Osteoblast (primary cell): ENCODE data around the gene RHOF. TPM values are rescaled to one million over a fixed set of nuclear protein-coding genes. Genes with fewer than 3 reads are reported as not detected.
"Not testable (repeated sequence)": the region's sequence is repeated elsewhere in the genome, so short reads cannot be mapped to it uniquely, and the experiment has no call there.

Experiments used
- DNase-seq: peaks from one replicate; pipeline ENCODE4 v3.0.0; 2011; ENCODE audit warnings: low spot score, mixed read lengths; ENCODE audit not compliant: insufficient read length; ENCODE audit errors: missing footprints
- H2AFZ ChIP-seq: 2 replicates; pipeline ENCODE4 v1.6.0; 2011; ENCODE audit warnings: mild to moderate bottlenecking, low read length
- H3K27ac ChIP-seq: 2 replicates; pipeline ENCODE4 v1.5.1; 2011; ENCODE audit warnings: mild to moderate bottlenecking, low read depth, low read length, moderate library complexity
- H3K27me3 ChIP-seq: 2 replicates; pipeline ENCODE4 v1.6.0; 2012; ENCODE audit warnings: mild to moderate bottlenecking, control low read depth, inconsistent platforms, low read length, moderate library complexity; ENCODE audit not compliant: insufficient read depth
- H3K36me3 ChIP-seq: 2 replicates; pipeline ENCODE4 v1.5.1; 2011; ENCODE audit warnings: mild to moderate bottlenecking, low read length, control low read depth, moderate library complexity; ENCODE audit not compliant: insufficient read depth
- H3K4me1 ChIP-seq: 2 replicates; pipeline ENCODE4 v1.5.1; 2011; ENCODE audit warnings: mild to moderate bottlenecking, low read length, control low read depth, moderate library complexity; ENCODE audit not compliant: insufficient read depth
- H3K4me2 ChIP-seq: 2 replicates; pipeline ENCODE4 v1.6.0; 2011; ENCODE audit warnings: mild to moderate bottlenecking, low read length; ENCODE audit not compliant: insufficient read depth
- H3K4me3 ChIP-seq: fragments of 200-600 bp; sonication (generic); 3 replicates; pipeline ENCODE4 v1.5.1; 2012; ENCODE audit warnings: mild to moderate bottlenecking, low read length, inconsistent platforms; ENCODE audit not compliant: insufficient read depth
- H3K79me2 ChIP-seq: 2 replicates; pipeline ENCODE4 v1.6.0; 2012; ENCODE audit warnings: mild to moderate bottlenecking, low read length, control low read depth, inconsistent platforms; ENCODE audit not compliant: insufficient read depth
- H3K9me3 ChIP-seq: 2 replicates; pipeline ENCODE4 v1.5.1; 2011; ENCODE audit warnings: low read depth, low read length, control low read depth
- H4K20me1 ChIP-seq: 2 replicates; pipeline ENCODE4 v1.6.0; 2012; ENCODE audit warnings: mild to moderate bottlenecking, low read length, control low read depth; ENCODE audit not compliant: insufficient read depth
- CTCF ChIP-seq: IDR thresholded peaks from 2 replicates; pipeline ENCODE4 v1.5.1; 2011; ENCODE audit warnings: mild to moderate bottlenecking, low read depth, low read length, moderate library complexity; ENCODE audit errors: extremely low read depth
- total RNA-seq: library from RNA; depleted of rRNA; stranded (reverse); fragments of >200 nt; gene quantifications from 2 replicates; pipeline ENCODE4 v1.2.3, GENCODE V29; 2012

The RHOF gene
- total RNA-seq, 1 donor = 8.3 TPM

DNA sequence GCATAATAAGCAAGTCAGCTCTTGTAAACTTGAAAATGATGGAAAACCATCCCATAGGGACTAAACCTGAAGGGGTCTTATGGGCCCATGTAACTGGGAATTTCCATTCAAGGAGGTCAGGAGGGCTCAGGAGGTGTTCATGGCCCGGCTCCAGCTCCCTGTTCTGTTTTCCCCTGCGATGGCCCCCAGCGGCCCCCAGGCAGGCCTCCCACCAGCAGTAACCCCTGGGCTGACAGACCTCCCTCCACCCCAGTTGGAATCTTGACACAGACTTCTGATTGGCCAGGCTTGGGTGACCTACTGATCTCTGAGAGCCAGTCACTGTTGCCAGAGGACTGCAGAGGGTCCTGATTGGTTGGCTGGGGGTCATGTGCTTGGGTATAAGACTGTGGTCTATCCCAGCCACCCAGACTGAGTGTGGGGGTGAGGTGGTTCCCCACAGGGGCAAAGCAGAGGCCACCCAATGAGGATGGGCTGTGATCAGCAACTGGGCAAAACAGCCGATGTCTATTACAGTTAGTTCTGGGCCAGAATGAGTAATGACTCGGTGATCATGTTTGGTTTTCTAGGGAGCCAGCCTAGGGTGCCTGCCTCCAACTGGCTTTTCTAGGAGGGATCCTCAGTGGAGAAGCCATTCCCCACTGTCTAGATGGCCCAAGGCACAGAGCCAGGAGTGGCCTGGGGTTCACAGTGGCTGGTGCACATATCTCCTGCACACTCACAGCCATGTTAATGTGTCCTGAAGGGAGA, 27.0 kb downstream of the RHOF start:
- Histone ChIP-seq H4K20me1 (peaks cover 9% of the 10 kb centered on the region), H3K27ac (no peak overlapping the region), H3K27me3 (no peaks in the 10 kb centered on the region), H3K4me3 (no peak overlapping the region), H3K4me1 (peaks cover 30% of the 10 kb centered on the region), H3K9me3 (no peaks in the 10 kb centered on the region), H3K36me3 (peaks cover 2% of the 10 kb centered on the region), H3K4me2 (no peak overlapping the region), H3K79me2 (no peaks in the 10 kb centered on the region), H2AFZ (no peak overlapping the region)
- DNase-seq = peak; percentile 89
- TF ChIP-seq CTCF = no peak

- no peak overlapping the region for H3K4me2 ChIP-seq
- H3K79me2 ChIP-seq = no peaks in the 10 kb centered on the region
- H3K4me1 ChIP-seq = peaks cover 30% of the 10 kb centered on the region
- no peaks in the 10 kb centered on the region for H3K27me3 ChIP-seq
- TF ChIP-seq CTCF = no peak
- no peak overlapping the region for H3K27ac ChIP-seq
- H4K20me1 ChIP-seq = peaks cover 9% of the 10 kb centered on the region
- DNase-seq = peak; percentile 92
- no peaks in the 10 kb centered on the region for H3K9me3 ChIP-seq
- H3K4me3 ChIP-seq = no peak overlapping the region
- no peak overlapping the region for H2AFZ ChIP-seq
- H3K36me3 ChIP-seq = peaks cover 2% of the 10 kb centered on the region
Observed at GRCh38 chr12:121765573-121765972, 27.9 kb downstream of the RHOF start.

- Histone ChIP-seq H3K4me2 (no peak overlapping the region), H3K9me3 (no peaks in the 10 kb centered on the region), H3K4me1 (peaks cover 30% of the 10 kb centered on the region), H3K36me3 (peaks cover 2% of the 10 kb centered on the region), H3K79me2 (no peaks in the 10 kb centered on the region), H3K27me3 (no peaks in the 10 kb centered on the region), H3K4me3 (no peak overlapping the region), H4K20me1 (peaks cover 9% of the 10 kb centered on the region), H3K27ac (no peak overlapping the region), H2AFZ (no peak overlapping the region)
- TF ChIP-seq CTCF = no peak
- no peak for DNase-seq
Observed at GRCh38 chr12:121764808-121765207, 28.7 kb downstream of the RHOF start.

- H3K4me3 ChIP-seq = no peak overlapping the region
- H3K9me3 ChIP-seq = no peaks in the 10 kb centered on the region
- peaks cover 3% of the 10 kb centered on the region for H4K20me1 ChIP-seq
- H3K36me3 ChIP-seq = peaks cover 2% of the 10 kb centered on the region
- no peak overlapping the region for H3K4me2 ChIP-seq
- H2AFZ ChIP-seq = no peak overlapping the region
- peaks cover 17% of the 10 kb centered on the region for H3K4me1 ChIP-seq
- no peaks in the 10 kb centered on the region for H3K79me2 ChIP-seq
- H3K27me3 ChIP-seq = no peaks in the 10 kb centered on the region
- no peak for TF ChIP-seq CTCF
- no peak overlapping the region for H3K27ac ChIP-seq
- DNase-seq = peak; percentile 75
Observed at GRCh38 chr12:121762269-121762668, 31.2 kb downstream of the RHOF start.

DNA sequence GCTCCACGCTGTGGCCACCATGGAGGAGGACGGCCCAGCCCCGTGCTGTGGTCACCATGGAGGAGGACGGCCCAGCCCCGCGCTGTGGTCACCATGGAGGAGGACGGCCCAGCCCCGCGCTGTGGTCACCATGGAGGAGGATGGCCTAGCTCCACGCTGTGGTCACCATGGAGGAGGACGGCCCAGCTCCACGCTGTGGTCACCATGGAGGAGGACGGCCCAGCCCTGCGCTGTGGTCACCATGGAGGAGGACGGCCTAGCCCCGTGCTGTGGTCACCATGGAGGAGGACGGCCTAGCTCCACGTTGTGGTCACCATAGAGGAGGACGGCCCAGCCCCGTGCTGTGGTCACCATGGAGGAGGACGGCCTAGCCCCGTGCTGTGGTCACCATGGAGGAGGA, 35.0 kb downstream of the RHOF start:
- not testable (repeated sequence) for H3K4me3 ChIP-seq, H3K27me3 ChIP-seq, H3K27ac ChIP-seq, H3K36me3 ChIP-seq, H2AFZ ChIP-seq, H3K4me2 ChIP-seq, DNase-seq, H3K4me1 ChIP-seq, H3K9me3 ChIP-seq, H4K20me1 ChIP-seq, H3K79me2 ChIP-seq
